GM18526 (cell line): Measurements from ENCODE around the gene CASP10.

Source experiments
- POLR2A ChIP-seq: IDR thresholded peaks from 3 replicates; pipeline ENCODE4 v1.6.1; 2011; ENCODE audit not compliant: insufficient read length; ENCODE audit errors: extremely low read depth

CASP10 gene

GRCh38 chr2:201186982-201187381 lies 4.0 kb downstream of the CASP10 start:
- no peak for TF ChIP-seq POLR2A

DNA sequence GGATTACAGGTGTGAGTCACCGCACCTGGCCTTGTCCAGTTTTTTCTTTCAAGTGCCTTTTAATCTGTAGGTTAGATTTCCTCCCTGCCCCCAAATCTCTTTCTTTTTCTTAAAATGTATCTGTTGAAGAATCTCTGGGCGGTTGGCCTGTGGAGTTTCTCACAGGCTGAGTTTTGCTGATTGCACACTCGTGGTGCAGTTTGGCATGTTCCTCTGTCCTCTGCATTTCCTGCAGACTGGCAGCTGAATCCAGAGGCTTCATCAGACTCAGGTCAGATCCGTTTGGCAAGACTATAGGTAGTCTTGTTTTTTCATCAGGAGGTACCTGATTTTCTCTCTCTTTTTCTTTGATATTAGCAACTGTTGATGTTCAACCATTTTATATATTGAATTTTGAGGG lies 5.5 kb downstream of the CASP10 start:
- no peak for TF ChIP-seq POLR2A

DNA sequence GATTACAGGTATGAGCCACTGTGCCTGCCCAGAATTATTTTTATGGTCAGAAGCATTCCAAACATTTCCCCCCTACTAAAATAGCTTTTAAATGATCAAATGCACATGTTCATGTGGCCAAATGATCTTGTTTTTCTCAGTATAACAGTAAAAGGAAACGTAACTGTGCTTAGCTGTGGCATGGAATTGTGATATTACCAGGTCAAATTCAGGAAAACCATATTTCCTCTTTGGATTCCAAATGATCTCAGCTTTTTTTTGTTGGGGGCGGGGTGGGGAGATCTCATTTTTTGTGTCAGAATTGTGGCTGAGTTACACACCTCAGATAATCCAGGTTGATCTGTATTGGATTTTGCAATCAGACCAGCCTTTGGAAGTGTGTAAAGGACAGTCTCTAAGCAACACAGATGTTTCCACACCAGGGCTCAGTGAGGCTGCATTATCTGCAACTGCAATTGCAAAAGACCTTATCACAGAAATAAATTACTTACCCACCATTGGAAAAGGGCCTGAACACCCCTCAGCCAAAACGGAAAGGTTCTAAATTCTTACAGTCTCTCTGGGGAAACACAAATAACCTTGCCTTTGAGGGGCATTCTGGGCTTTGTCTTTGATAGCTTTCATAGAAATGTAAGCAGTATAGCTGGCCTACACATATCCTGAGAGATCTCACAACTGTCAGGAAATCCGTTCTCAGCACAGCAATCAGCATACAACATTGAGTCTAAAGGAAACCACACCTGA lies 8.4 kb downstream of the CASP10 start:
- no peak for TF ChIP-seq POLR2A

DNA sequence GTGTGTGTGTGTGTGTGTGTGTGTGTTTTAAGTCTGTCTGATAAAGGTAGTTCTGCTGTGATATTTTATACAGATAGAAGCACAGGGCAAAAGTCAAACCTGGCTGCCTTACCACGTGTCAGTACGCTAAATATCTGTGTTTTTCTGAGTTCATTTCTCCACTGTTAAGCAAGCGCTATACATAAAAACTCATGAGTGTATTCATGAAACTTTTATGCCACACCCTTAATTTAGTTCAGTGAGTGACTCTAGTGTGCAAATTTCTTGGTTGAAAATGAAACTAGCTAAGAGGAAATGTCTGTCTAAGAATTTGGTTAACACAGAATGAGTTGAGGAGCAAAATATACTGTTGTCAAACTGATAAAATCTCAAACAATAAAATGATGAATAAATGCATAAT lies 11.2 kb downstream of the CASP10 start:
- no peak for TF ChIP-seq POLR2A

GRCh38 chr2:201195331-201195730 lies 12.4 kb downstream of the CASP10 start:
- no peak for TF ChIP-seq POLR2A

GRCh38 chr2:201196003-201196402 lies 13.1 kb downstream of the CASP10 start:
- TF ChIP-seq POLR2A, result no peak

GRCh38 chr2:201196803-201197202 lies 13.9 kb downstream of the CASP10 start:
- TF ChIP-seq POLR2A, result no peak

GRCh38 chr2:201197781-201198180 lies 14.8 kb downstream of the CASP10 start:
- TF ChIP-seq POLR2A, result no peak

GRCh38 chr2:201199847-201200246 lies 16.9 kb downstream of the CASP10 start:
- no peak for TF ChIP-seq POLR2A

DNA sequence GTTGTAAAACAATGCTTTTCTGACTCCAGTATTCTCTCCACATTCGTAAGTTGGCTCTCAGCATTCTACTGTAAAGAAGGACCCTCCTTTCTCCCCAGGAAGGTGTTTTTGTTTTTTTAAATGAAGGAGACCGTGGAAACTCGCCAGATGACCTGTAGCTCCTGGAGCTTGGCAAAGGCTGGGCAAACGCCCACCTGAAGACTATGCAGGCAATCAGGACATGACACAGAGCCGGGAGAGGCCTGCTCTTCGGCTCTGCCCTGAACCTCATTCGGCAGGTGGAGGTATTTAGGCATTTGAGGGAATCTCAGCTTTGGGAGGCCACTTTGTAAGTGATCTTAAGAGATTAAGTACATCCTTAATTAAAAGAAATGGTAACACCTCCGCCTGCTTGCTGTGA lies 17.4 kb downstream of the CASP10 start:
- TF ChIP-seq POLR2A, result no peak

DNA sequence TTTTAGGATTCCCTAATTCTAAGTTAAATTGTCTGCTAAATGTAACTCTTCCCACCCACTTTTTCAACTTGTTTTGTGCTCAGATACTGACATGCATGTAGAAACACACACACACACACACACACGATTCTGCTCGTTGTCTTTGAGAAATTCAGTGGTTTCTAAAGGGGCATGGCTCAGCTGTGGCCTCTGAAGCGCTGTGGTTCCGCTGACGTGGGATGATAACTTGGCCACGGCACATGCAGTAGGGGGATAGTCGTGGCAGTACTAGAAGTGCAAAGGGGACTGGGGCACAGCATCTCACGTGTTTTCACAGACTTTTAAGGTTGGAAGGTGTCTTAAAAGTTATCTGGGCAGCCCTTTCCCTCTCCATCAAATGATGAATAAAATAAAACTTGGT lies 18.4 kb downstream of the CASP10 start:
- TF ChIP-seq POLR2A, result no peak

DNA sequence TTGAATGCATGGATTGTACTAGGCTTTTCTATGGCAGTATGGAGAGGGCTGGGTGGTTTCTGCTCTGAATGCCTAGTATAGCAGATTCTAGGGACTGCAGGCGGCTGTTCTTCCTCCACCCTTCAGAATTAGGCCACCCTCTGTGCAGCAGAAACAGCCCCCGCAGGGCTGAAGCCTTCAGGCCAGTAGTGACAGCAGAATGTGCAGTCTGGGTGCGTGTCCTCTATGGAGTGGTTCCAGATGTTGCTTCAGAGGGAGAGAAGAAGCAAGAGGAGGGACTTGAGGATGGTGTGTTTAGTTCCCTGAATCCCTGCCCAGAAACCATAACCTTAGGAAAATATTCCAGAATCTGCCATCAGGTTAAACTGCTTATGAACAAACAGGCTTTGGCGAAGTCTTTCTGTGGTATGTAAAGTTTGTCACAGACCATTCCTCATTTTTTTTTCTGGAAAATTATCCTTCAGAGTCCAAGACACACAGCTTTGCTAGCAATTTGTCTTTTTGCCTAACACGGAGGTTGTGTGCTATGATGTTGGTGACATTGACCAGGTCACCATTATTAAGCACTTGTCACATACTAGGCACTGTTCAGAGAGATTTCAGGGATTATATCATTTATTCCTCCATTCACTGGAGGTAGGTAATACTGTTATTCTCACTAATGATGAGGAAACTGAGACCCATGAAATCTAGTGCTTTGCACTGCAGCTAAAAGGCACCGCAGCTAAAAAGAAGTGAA lies 21.1 kb downstream of the CASP10 start:
- no peak for TF ChIP-seq POLR2A

DNA sequence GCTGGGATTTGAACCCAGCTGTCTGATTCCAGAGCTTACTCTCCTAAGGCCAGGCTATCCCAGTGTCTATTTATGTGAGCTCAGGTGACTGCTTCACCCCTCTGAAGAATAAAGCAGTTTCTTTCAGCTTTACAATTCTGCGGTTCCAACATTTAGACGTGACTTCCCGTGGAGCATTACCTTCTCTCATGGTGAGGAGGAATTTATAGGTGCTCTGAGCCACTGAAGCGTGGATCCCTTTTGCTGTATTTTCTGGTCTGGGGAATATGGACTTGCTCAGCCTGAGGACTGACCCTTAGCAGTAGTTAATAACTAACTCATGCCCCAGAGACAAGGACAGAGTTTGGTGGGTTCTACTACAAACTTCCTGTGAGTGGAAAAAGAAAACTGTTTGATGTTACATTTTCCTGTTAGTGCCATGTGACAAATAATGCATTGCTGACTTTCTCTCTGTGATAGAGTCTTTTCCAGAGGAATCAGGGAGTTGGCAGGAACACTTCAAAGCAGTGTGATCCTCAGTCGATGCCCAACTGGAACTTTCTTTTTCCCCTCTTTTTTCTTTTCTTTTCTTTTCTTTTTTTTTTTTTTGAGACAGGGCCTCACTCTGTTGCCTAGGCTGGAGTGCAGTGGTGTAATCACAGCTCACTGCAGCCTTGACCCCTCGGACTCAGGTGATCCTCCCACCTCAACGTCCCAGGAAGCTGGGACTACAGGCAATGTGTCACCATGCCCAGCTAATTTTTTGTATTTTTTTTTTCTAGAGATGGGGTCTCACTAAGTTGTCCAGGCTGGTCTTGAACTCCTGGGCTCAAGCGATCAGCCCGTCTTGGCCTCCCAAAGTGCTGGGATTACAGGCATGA lies 21.9 kb downstream of the CASP10 start:
- no peak for TF ChIP-seq POLR2A

DNA sequence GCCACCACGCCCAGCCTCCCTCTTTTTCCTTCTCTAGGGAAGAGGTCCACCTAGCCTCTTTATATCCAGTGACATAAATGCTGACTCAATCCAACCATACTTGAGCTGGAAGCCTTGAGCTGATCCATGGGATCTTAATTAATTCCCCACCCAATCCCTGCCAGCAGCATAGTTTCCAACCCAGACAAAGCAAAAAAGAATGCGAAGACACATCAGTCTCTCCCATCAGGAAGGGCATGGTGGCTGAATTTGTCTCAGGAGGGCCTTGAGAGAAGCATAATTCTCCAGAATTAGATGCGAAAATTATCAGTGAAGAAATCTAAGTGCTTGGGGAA lies 22.5 kb downstream of the CASP10 start:
- TF ChIP-seq POLR2A, result no peak

DNA sequence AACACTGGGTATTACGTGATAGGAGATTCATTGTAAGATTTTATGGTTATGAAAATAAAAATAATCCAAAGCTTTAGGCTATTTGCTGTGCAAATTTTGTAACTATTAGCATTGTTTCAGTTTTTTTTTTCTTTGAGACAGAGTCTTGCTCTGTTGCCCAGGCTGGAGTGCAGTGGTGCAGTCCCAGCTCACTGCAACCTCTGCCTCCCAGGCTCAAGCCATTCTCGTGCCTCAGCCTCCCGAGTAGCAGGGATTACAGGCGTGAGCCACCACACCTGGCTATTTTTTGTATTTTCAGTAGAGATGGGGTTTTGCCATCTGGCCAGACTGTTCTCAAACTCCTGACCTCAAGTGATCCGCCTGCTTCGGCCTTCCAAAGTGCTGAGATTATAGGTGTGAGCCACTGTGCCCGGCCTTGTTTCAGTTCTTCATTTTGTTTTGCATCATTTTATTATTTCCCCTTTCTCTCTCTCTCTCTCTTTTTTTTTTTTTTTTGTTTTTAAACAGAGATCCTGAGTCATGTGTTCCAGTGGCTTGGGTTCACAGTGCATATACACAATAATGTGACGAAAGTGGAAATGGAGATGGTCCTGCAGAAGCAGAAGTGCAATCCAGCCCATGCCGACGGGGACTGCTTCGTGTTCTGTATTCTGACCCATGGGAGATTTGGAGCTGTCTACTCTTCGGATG lies 25.8 kb downstream of the CASP10 start:
- no peak for TF ChIP-seq POLR2A
